B cell (primary cell): Measurements from ENCODE around the gene RPS29. TPM values are rescaled to one million over a fixed set of nuclear protein-coding genes. Genes with fewer than 3 reads are reported as not detected.

ENCODE experiments used
- ATAC-seq: fragments of 200-7000 bp; cut with Tn5 transposase; one replicate; pipeline ENCODE4 v1.10.0; 2021; ENCODE audit warnings: low read depth, mild to moderate bottlenecking, moderate number of reproducible peaks, moderate library complexity
- CTCF ChIA-PET: fragments of 350-600 bp; sonication (Branson Sonifier 250); formaldehyde crosslinking; loops from one replicate; lab custom pipeline; 2021; ENCODE audit warnings: antibody characterized with exemption, inconsistent platforms; lab: Charles Lee
- POLR2A ChIA-PET: fragments of 350-600 bp; sonication (Branson Sonifier 250); formaldehyde crosslinking; loops from one replicate; lab custom pipeline; 2021; ENCODE audit warnings: antibody characterized with exemption; lab: Charles Lee
- DNase-seq: peaks from one replicate; pipeline ENCODE4 v3.0.0; 2013
- H2AFZ ChIP-seq: 2 replicates; pipeline ENCODE4 v1.6.1; 2012; ENCODE audit warnings: mild to moderate bottlenecking, low read depth, low read length; ENCODE audit not compliant: insufficient read depth, poor library complexity, severe bottlenecking
- H3K27ac ChIP-seq, 2 donors: 1 replicate in 1 of 2; 2 replicates in 1 of 2; pipeline ENCODE4 v1.5.1; 2012 to 2013; ENCODE audit warnings: low read length in 2 of 2, mild to moderate bottlenecking in 2 of 2, moderate library complexity in 1 of 2
- H3K27me3 ChIP-seq, 4 experiments: fragments of 200-600 bp in 1 of 4; sonication (generic) in 1 of 4; replicated peaks in 1 of 4; 1 replicate in 2 of 4; 2 replicates in 2 of 4; pipeline versions ENCODE4 v1.6.1 to v1.7.0; 2013 to 2016; ENCODE audit warnings: low read length in 3 of 4, mild to moderate bottlenecking in 2 of 4, mixed read lengths in 1 of 4, moderate library complexity in 1 of 4; ENCODE audit not compliant: insufficient read depth in 4 of 4, control insufficient read depth in 3 of 4; ENCODE audit errors: control extremely low read depth in 1 of 4
- H3K36me3 ChIP-seq, 2 experiments: replicated peaks in 1 of 2; 1 replicate in 1 of 2; 2 replicates in 1 of 2; pipeline versions ENCODE4 v1.6.1 to v1.7.1; 2013; ENCODE audit warnings: low read length in 1 of 2; ENCODE audit not compliant: insufficient read depth in 2 of 2, control insufficient read depth in 1 of 2; ENCODE audit errors: control extremely low read depth in 1 of 2, extremely low read depth in 1 of 2
- H3K4me1 ChIP-seq, 2 donors: fragments of 200-600 bp in 1 of 2; sonication (generic) in 1 of 2; 1 replicate in 1 of 2; 2 replicates in 1 of 2; pipeline versions ENCODE4 v1.5.1 to v1.6.1; 2013 to 2017; ENCODE audit warnings: low read length in 2 of 2; ENCODE audit not compliant: control insufficient read depth in 2 of 2, insufficient read depth in 2 of 2
- H3K4me2 ChIP-seq: replicated peaks from 2 replicates; pipeline ENCODE3; 2012; ENCODE audit warnings: mild to moderate bottlenecking, low read depth, low read length; ENCODE audit not compliant: poor library complexity, severe bottlenecking
- H3K4me3 ChIP-seq, 5 experiments: fragments of 200-600 bp in 1 of 5; sonication (generic) in 1 of 5; 1 replicate in 3 of 5; 2 replicates in 2 of 5; pipeline versions ENCODE4 v1.5.1 to v1.7.0; 2011 to 2016; ENCODE audit warnings: low read length in 4 of 5, mild to moderate bottlenecking in 4 of 5, low read depth in 2 of 5, control low read depth in 1 of 5, moderate library complexity in 1 of 5; ENCODE audit not compliant: insufficient read depth in 1 of 5; ENCODE audit errors: control extremely low read depth in 1 of 5, extremely low read depth in 1 of 5
- H3K79me2 ChIP-seq: fragments of 200-600 bp; sonication (generic); one replicate; pipeline ENCODE4 v1.6.0; 2016; ENCODE audit warnings: low read length; ENCODE audit not compliant: control insufficient read depth, insufficient read depth
- H3K9ac ChIP-seq: fragments of 200-600 bp; sonication (generic); 2 replicates; pipeline ENCODE4 v1.6.1; 2017; ENCODE audit warnings: mild to moderate bottlenecking, low read length, moderate library complexity
- H3K9me3 ChIP-seq, 3 donors: one replicate each; pipeline versions ENCODE4 v1.6.1 to v1.7.1; 2013; ENCODE audit warnings: low read length in 2 of 3; ENCODE audit not compliant: control insufficient read depth in 2 of 3, insufficient read depth in 1 of 3; ENCODE audit errors: control extremely low read depth in 1 of 3
- H4K20me1 ChIP-seq: 2 replicates; pipeline ENCODE4 v1.6.0; 2012; ENCODE audit warnings: mild to moderate bottlenecking, low read length; ENCODE audit not compliant: insufficient read depth, control insufficient read depth, poor library complexity, severe bottlenecking
- H3K27ac Mint-ChIP-seq: one replicate; pipeline ENCODE4 v1.8.0; 2021; ENCODE audit warnings: mixed read lengths
- H3K27me3 Mint-ChIP-seq: one replicate; pipeline ENCODE4 v1.8.0; 2021; ENCODE audit warnings: mixed read lengths
- H3K4me1 Mint-ChIP-seq: one replicate; pipeline ENCODE4 v1.8.0; 2021; ENCODE audit warnings: mixed read lengths
- H3K4me3 Mint-ChIP-seq: one replicate; pipeline ENCODE4 v1.8.0; 2021; ENCODE audit warnings: mixed read lengths
- H3K9me3 Mint-ChIP-seq: one replicate; pipeline ENCODE4 v1.8.0; 2022; ENCODE audit warnings: mixed read lengths; ENCODE audit not compliant: insufficient read depth
- CTCF ChIP-seq: fragments of 200-600 bp; IDR thresholded peaks from one replicate; pipeline ENCODE4 v1.8.0; 2022; ENCODE audit warnings: antibody characterized with exemption, mild to moderate bottlenecking
- EZH2 ChIP-seq: IDR thresholded peaks from 2 replicates; pipeline ENCODE4 v1.6.1; 2012; ENCODE audit warnings: borderline replicate concordance, low read depth, mild to moderate bottlenecking, moderate library complexity, low read length; ENCODE audit not compliant: insufficient read depth, poor library complexity, severe bottlenecking
- WGBS: methylation state at CpG from one replicate; pipeline ENCODE4 v1.1.5; 2013; ENCODE audit warnings: missing lambda C conversion rate; ENCODE audit not compliant: insufficient coverage; 5-methylcytosine and 5-hydroxymethylcytosine counted together
- intact Hi-C: fragments of 100-400 bp; cut with micrococcal nuclease; formaldehyde crosslinking; loops from one replicate; pipeline ENCODE4 v1.10.0; 2022
- polyA plus RNA-seq: library from polyadenylated mRNA; depleted of rRNA; stranded (reverse); fragments of >200 nt; gene quantifications from 2 replicates; pipeline ENCODE4 v1.2.3, GENCODE V29; 2012
- total RNA-seq, 2 donors: library from RNA; stranded (reverse); fragments of 120-200 nt in 1 of 2; gene quantifications; 1 replicate in 1 of 2; 2 replicates in 1 of 2; pipeline versions ENCODE4 v1.2.3 to v1.2.4, GENCODE V29; 2013 to 2022

RPS29 gene
- total and polyA plus RNA-seq, 2 donors (not counting 1 experiment from before 2014, with no cell fraction given) = 2,873 to 29,966 TPM

- CTCF ChIA-PET = interaction anchor here (1.2 to 6.8 kb wide), 6 partner anchors 12 to 171 kb away, joined by 3 to 92 read pairs (median 6); partner anchors contain the start of genes MGAT2, RPL36AL and RPS29
- Mint-ChIP-seq H3K27ac (peak overlapping the region; percentile 98), H3K9me3 (no peaks in the 10 kb centered on the region), H3K4me1 (peaks cover 57% of the 10 kb centered on the region), H3K4me3 (peak overlapping the region; percentile 99), H3K27me3 (no peaks in the 10 kb centered on the region)
- no peak for ATAC-seq
- Histone ChIP-seq H2AFZ (peak overlapping the region; percentile 86), H3K27ac (peak overlapping the region; percentile 92 to 97), H3K79me2 (peaks cover 14% of the 10 kb centered on the region), H3K27me3 (no peaks in the 10 kb centered on the region), H3K36me3 (peaks cover 0 to 2% of the 10 kb centered on the region in 2 experiments), H4K20me1 (no peaks in the 10 kb centered on the region), H3K4me2 (peak overlapping the region; percentile 82), H3K4me1 (peaks cover 34 to 44% of the 10 kb centered on the region in 2 donors), H3K9ac (peak overlapping the region; percentile 74), H3K9me3 (no peaks in the 10 kb centered on the region), H3K4me3 (peak overlapping the region; percentile 75 to 84 (median 80))
- POLR2A ChIA-PET = interaction anchor here (0.9 to 3.7 kb wide), 4 partner anchors 12 to 136 kb away, joined by 3 to 69 read pairs (median 30); partner anchors contain the start of genes DNAAF2, MGAT2, RPL36AL and RPS29
- under 1% methylated on average over 14 of the region's 15 CpGs for WGBS
- no peak for TF ChIP-seq CTCF
- TF ChIP-seq EZH2 = no peak
- DNase-seq = no peak
- intact Hi-C loops = loop anchor here (1.0 to 5.0 kb wide), 4 partner anchors 22 to 634 kb away; partner anchors contain the start of genes MGAT2, RPL36AL, SOS2 and VCPKMT
Measured at GRCh38 chr14:49598189-49598484, 12.0 kb upstream of the RPS29 start.
